ENCODE data around the gene CNGA3.

DNA sequence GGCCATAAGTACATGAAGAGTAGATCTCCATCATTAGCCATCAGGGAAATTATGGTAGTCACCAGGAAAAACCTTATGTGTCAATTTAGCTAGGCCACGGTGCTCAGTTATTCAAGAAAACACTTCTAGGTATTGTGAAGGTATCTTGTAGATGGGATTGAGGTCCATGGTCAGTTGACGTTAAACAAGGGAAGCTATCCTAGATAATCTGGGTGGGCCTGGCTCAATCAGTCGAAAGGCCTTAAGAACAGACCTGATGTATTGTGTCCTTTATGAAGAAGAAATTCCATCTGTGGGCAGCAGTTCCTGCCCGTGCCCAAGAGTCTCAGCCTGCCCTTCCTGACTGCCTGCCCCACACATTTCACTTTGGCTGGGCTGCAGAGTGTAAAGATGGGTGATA lies 16.7 kb upstream of the CNGA3 start:
- TF ChIP-seq, protein P1, sequence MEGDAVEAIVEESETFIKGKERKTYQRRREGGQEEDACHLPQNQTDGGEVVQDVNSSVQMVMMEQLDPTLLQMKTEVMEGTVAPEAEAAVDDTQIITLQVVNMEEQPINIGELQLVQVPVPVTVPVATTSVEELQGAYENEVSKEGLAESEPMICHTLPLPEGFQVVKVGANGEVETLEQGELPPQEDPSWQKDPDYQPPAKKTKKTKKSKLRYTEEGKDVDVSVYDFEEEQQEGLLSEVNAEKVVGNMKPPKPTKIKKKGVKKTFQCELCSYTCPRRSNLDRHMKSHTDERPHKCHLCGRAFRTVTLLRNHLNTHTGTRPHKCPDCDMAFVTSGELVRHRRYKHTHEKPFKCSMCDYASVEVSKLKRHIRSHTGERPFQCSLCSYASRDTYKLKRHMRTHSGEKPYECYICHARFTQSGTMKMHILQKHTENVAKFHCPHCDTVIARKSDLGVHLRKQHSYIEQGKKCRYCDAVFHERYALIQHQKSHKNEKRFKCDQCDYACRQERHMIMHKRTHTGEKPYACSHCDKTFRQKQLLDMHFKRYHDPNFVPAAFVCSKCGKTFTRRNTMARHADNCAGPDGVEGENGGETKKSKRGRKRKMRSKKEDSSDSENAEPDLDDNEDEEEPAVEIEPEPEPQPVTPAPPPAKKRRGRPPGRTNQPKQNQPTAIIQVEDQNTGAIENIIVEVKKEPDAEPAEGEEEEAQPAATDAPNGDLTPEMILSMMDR (IDR thresholded peaks at IDR 0.05): no peak
- TF ChIP-seq POLR2A (IDR thresholded peaks at IDR 0.05) (no peak), EP300 (IDR thresholded peaks at IDR 0.05; ENCODE audit: low read depth) (no peak)
